PC-3 (cell line): ENCODE results near the gene IRS2. TPM values are rescaled to one million over a fixed set of nuclear protein-coding genes. Genes with fewer than 3 reads are reported as not detected.

Experiments used
- ATAC-seq: fragments of 200-7000 bp; cut with Tn5 transposase; 2 replicates; pipeline ENCODE4 v1.9.1; 2020; ENCODE audit warnings: mild to moderate bottlenecking, moderate library complexity
- BruUV-seq: library from RNA; stranded (reverse); fragments of 400-500 nt; replicated peaks from 2 replicates; lab custom pipeline; 2021; lab: Mats Ljungman, UMichigan
- CTCF ChIA-PET: fragments of 300-600 bp; sonication (Branson Sonifier 250); formaldehyde crosslinking; loops from one replicate; lab custom pipeline; 2022; ENCODE audit warnings: antibody characterized with exemption; lab: Charles Lee
- POLR2A ChIA-PET: fragments of 300-600 bp; sonication (Branson Sonifier 250); formaldehyde crosslinking; loops from one replicate; lab custom pipeline; 2022; ENCODE audit warnings: antibody characterized with exemption; ENCODE audit not compliant: unreplicated experiment; lab: Charles Lee
- DNase-seq: peaks from one replicate; pipeline ENCODE4 v3.0.0-alpha.2; 2015
- H2AFZ ChIP-seq: fragments of 300-600 bp; sonication (generic); 2 replicates; pipeline ENCODE4 v1.6.0; 2016; ENCODE audit warnings: antibody characterized with exemption, low read length
- H3F3A ChIP-seq: fragments of 300-600 bp; sonication (generic); one replicate; pipeline ENCODE4 v1.6.0; 2017; ENCODE audit warnings: antibody characterized with exemption, low read length, control low read depth, mild to moderate bottlenecking; ENCODE audit not compliant: unreplicated experiment
- H3K27ac ChIP-seq: fragments of 300-600 bp; sonication (generic); 2 replicates; pipeline ENCODE4 v1.5.1; 2016; ENCODE audit warnings: mild to moderate bottlenecking, low read length
- H3K27me3 ChIP-seq: fragments of 300-600 bp; sonication (generic); 2 replicates; pipeline ENCODE4 v1.6.1; 2016; ENCODE audit warnings: low read length, mixed read lengths
- H3K36me3 ChIP-seq: fragments of 300-600 bp; sonication (generic); 2 replicates; pipeline ENCODE4 v1.6.1; 2016; ENCODE audit warnings: low read depth, mixed run types, low read length, mixed read lengths
- H3K4me1 ChIP-seq: fragments of 300-600 bp; sonication (generic); 2 replicates; pipeline ENCODE4 v1.5.1; 2016; ENCODE audit warnings: low read length; ENCODE audit not compliant: insufficient read depth
- H3K4me2 ChIP-seq: fragments of 300-600 bp; sonication (generic); 2 replicates; pipeline ENCODE4 v1.6.0; 2016; ENCODE audit warnings: low read length
- H3K4me3 ChIP-seq: fragments of 300-600 bp; sonication (generic); 2 replicates; pipeline ENCODE4 v1.5.1; 2016; ENCODE audit warnings: mild to moderate bottlenecking, low read length, mixed read lengths
- H3K79me2 ChIP-seq: fragments of 300-600 bp; sonication (generic); 2 replicates; pipeline ENCODE4 v1.6.1; 2017; ENCODE audit warnings: low read length, mixed read lengths
- H3K9ac ChIP-seq: fragments of 300-600 bp; sonication (generic); 2 replicates; pipeline ENCODE4 v1.6.0; 2016; ENCODE audit warnings: mild to moderate bottlenecking, low read length
- H3K9me2 ChIP-seq: fragments of 300-600 bp; sonication (generic); replicated peaks from 2 replicates; pipeline ENCODE4 v1.6.1; 2016; ENCODE audit warnings: mixed run types, low read length, mixed read lengths
- H3K9me3 ChIP-seq: fragments of 300-600 bp; sonication (generic); 2 replicates; pipeline ENCODE4 v1.6.1; 2016; ENCODE audit warnings: low read length, mixed read lengths
- H4K20me1 ChIP-seq: fragments of 300-600 bp; sonication (generic); 2 replicates; pipeline ENCODE4 v1.6.1; 2016; ENCODE audit warnings: low read length, mixed read lengths
- EZH2 ChIP-seq: fragments of 300-600 bp; sonication (generic); IDR thresholded peaks from one replicate; pipeline ENCODE4 v1.6.1; 2017; ENCODE audit warnings: antibody characterized with exemption, mild to moderate bottlenecking, low read length; ENCODE audit not compliant: unreplicated experiment
- EZH2phosphoT487 ChIP-seq: fragments of 300-600 bp; sonication (generic); IDR thresholded peaks from 2 replicates; pipeline ENCODE4 v1.6.1; 2018; ENCODE audit warnings: mild to moderate bottlenecking, antibody characterized with exemption, low read length, borderline replicate concordance
- intact Hi-C: fragments of 100-400 bp; cut with micrococcal nuclease; formaldehyde crosslinking; loops from 2 replicates; pipeline ENCODE4 v1.9.0; 2023
- total RNA-seq: library from RNA; depleted of rRNA; stranded (reverse); fragments of >200 nt; gene quantifications from 2 replicates; pipeline ENCODE4 v1.2.3, GENCODE V29; 2014
- TF ChIP-seq, protein P1 (sequence below): fragments of 300-600 bp; sonication (generic); conservative IDR thresholded peaks from 2 replicates; pipeline ENCODE4 v1.5.1; 2017; ENCODE audit warnings: antibody characterized with exemption, low read depth, mild to moderate bottlenecking, low read length

IRS2 gene
- total RNA-seq, 1 experiment from 2014 or later, result 5.6 TPM

GRCh38 chr13:109749365-109749764 lies 37.0 kb downstream of the IRS2 start:
- Histone ChIP-seq H4K20me1 (no peaks in the 10 kb centered on the region), H3F3A (no peaks in the 10 kb centered on the region), H3K9me2 (no peaks in the 10 kb centered on the region), H3K27ac (no peak overlapping the region), H3K9ac (no peak overlapping the region), H3K4me3 (no peak overlapping the region), H3K4me2 (no peak overlapping the region), H3K36me3 (no peaks in the 10 kb centered on the region), H2AFZ (no peak overlapping the region), H3K9me3 (no peaks in the 10 kb centered on the region), H3K79me2 (no peaks in the 10 kb centered on the region), H3K27me3 (no peaks in the 10 kb centered on the region), H3K4me1 (peaks cover 8% of the 10 kb centered on the region)
- DNase-seq (no peak), ATAC-seq (no peak)
- intact Hi-C loops, result loop anchor here (5.0 to 10.0 kb wide), 4 partner anchors 135 to 787 kb away; no protein-coding TSS in a partner anchor
- ChIA-PET CTCF (no interaction called here), POLR2A (no interaction called here)
- no TSS peak for BruUV-seq
- TF ChIP-seq EZH2phosphoT487, result no peak
- TF ChIP-seq EZH2, result no peak
- TF ChIP-seq, protein P1, sequence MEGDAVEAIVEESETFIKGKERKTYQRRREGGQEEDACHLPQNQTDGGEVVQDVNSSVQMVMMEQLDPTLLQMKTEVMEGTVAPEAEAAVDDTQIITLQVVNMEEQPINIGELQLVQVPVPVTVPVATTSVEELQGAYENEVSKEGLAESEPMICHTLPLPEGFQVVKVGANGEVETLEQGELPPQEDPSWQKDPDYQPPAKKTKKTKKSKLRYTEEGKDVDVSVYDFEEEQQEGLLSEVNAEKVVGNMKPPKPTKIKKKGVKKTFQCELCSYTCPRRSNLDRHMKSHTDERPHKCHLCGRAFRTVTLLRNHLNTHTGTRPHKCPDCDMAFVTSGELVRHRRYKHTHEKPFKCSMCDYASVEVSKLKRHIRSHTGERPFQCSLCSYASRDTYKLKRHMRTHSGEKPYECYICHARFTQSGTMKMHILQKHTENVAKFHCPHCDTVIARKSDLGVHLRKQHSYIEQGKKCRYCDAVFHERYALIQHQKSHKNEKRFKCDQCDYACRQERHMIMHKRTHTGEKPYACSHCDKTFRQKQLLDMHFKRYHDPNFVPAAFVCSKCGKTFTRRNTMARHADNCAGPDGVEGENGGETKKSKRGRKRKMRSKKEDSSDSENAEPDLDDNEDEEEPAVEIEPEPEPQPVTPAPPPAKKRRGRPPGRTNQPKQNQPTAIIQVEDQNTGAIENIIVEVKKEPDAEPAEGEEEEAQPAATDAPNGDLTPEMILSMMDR, result no peak

GRCh38 chr13:109748677-109749076 lies 37.7 kb downstream of the IRS2 start:
- H3K27me3 ChIP-seq, result no peaks in the 10 kb centered on the region
- H3K9me3 ChIP-seq, result no peaks in the 10 kb centered on the region
- ATAC-seq (no peak), DNase-seq (no peak)
- no peaks in the 10 kb centered on the region for H4K20me1 ChIP-seq
- H3K36me3 ChIP-seq, result no peaks in the 10 kb centered on the region
- intact Hi-C loops, result loop anchor here (5.0 to 10.0 kb wide), 4 partner anchors 134 to 786 kb away; no protein-coding TSS in a partner anchor
- H3K4me1 ChIP-seq, result peaks cover 15% of the 10 kb centered on the region
- no peaks in the 10 kb centered on the region for H3F3A ChIP-seq
- H3K9me2 ChIP-seq, result no peaks in the 10 kb centered on the region
- no peak overlapping the region for H2AFZ ChIP-seq
- H3K4me2 ChIP-seq, result no peak overlapping the region
- no TSS peak for BruUV-seq
- no peak overlapping the region for H3K27ac ChIP-seq
- no peaks in the 10 kb centered on the region for H3K79me2 ChIP-seq
- ChIA-PET CTCF (no interaction called here), POLR2A (no interaction called here)
- no peak overlapping the region for H3K4me3 ChIP-seq
- TF ChIP-seq EZH2phosphoT487, result no peak
- no peak for TF ChIP-seq EZH2
- TF ChIP-seq, protein P1, result no peak
- no peak overlapping the region for H3K9ac ChIP-seq

DNA sequence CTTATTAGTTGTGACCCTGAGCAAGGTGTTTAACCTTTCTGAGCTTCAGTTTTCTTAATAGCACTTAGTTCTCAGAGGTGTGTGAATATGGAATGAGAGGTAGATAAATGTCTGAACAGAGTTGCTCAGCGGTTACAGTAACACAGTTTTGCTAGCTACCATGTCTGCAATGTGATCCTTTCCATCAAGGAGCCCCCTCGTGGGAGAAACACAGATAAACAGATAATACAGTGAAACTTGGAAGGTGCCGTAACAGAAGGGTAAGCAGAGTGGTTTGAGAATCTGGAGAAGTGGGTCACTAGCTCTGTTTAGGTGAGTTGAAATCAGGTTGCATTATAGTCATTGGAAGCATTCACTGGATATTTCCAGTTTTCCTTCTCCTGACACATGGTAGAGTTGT lies 38.9 kb downstream of the IRS2 start:
- no peak overlapping the region for H3K4me2 ChIP-seq
- TF ChIP-seq EZH2phosphoT487, result no peak
- TF ChIP-seq, protein P1, result peak; percentile 38
- no peaks in the 10 kb centered on the region for H3K9me2 ChIP-seq
- BruUV-seq, result no TSS peak
- ChIA-PET POLR2A (no interaction called here), CTCF (interaction anchor here (0.5 kb wide), 1 partner anchor 787 kb away, joined by 3 read pairs; no protein-coding TSS in a partner anchor)
- DNase-seq (peak; percentile 14), ATAC-seq (no peak)
- H3K36me3 ChIP-seq, result no peaks in the 10 kb centered on the region
- no peaks in the 10 kb centered on the region for H3K79me2 ChIP-seq
- H3K27ac ChIP-seq, result no peak overlapping the region
- no peak overlapping the region for H3K4me3 ChIP-seq
- H3K4me1 ChIP-seq, result peaks cover 21% of the 10 kb centered on the region
- no peaks in the 10 kb centered on the region for H3K9me3 ChIP-seq
- no peak overlapping the region for H2AFZ ChIP-seq
- H4K20me1 ChIP-seq, result no peaks in the 10 kb centered on the region
- H3F3A ChIP-seq, result no peaks in the 10 kb centered on the region
- intact Hi-C loops, result loop anchor here (5.0 to 10.0 kb wide), 4 partner anchors 133 to 785 kb away; no protein-coding TSS in a partner anchor
- H3K27me3 ChIP-seq, result no peaks in the 10 kb centered on the region
- no peak overlapping the region for H3K9ac ChIP-seq
